GM18526 (cell line): ENCODE measurements around the gene MYO6.

Source experiments
- POLR2A ChIP-seq: IDR thresholded peaks from 3 replicates; pipeline ENCODE4 v1.6.1; 2011; ENCODE audit not compliant: insufficient read length; ENCODE audit errors: extremely low read depth

Gene MYO6

GRCh38 chr6:75748743-75749538 lies at the start of gene MYO6:
Gene MYO6, plus strand, starts transcription at chr6:75749239. Its CDS starts 68,309 bp downstream, at chr6:75817548.
- peak; percentile 82 for TF ChIP-seq POLR2A

GRCh38 chr6:75711173-75711572 lies 37.9 kb upstream of the MYO6 start:
- TF ChIP-seq POLR2A, result no peak

GRCh38 chr6:75719133-75719532 lies 29.9 kb upstream of the MYO6 start:
- no peak for TF ChIP-seq POLR2A

GRCh38 chr6:75723382-75723781 lies 25.7 kb upstream of the MYO6 start:
- TF ChIP-seq POLR2A, result no peak

GRCh38 chr6:75727206-75727605 lies 21.8 kb upstream of the MYO6 start:
- TF ChIP-seq POLR2A, result no peak

- no peak for TF ChIP-seq POLR2A
Measured at GRCh38 chr6:75735491-75736186, 13.4 kb upstream of the MYO6 start.

- TF ChIP-seq POLR2A, result no peak
Measured at GRCh38 chr6:75743971-75744370, 5.1 kb upstream of the MYO6 start.

- no peak for TF ChIP-seq POLR2A
Measured at GRCh38 chr6:75745404-75745803, 3.6 kb upstream of the MYO6 start.

- no peak for TF ChIP-seq POLR2A
Measured at GRCh38 chr6:75746221-75746620, 2.8 kb upstream of the MYO6 start.

GRCh38 chr6:75747152-75747992 lies 1.7 kb upstream of the MYO6 start:
- TF ChIP-seq POLR2A, result no peak

GRCh38 chr6:75748003-75748742 lies 866 bp upstream of the MYO6 start:
- TF ChIP-seq POLR2A, result no peak

GRCh38 chr6:75751443-75751842 lies 2.4 kb downstream of the MYO6 start:
- TF ChIP-seq POLR2A, result no peak

GRCh38 chr6:75752365-75752764 lies 3.3 kb downstream of the MYO6 start:
- TF ChIP-seq POLR2A, result no peak

- no peak for TF ChIP-seq POLR2A
Measured at GRCh38 chr6:75755704-75756103, 6.7 kb downstream of the MYO6 start.

GRCh38 chr6:75757295-75757694 lies 8.3 kb downstream of the MYO6 start:
- TF ChIP-seq POLR2A, result no peak
